Calu3 (cell line): ENCODE measurements around the gene SLC16A3. TPM values are rescaled to one million over a fixed set of nuclear protein-coding genes. Genes with fewer than 3 reads are reported as not detected.

Experiments
- BruUV-seq: library from RNA; stranded (reverse); fragments of 400-500 nt; replicated peaks from 2 replicates; lab custom pipeline; 2021; lab: Mats Ljungman, UMichigan
- CTCF ChIA-PET: fragments of 300-600 bp; sonication (Branson Sonifier 250); formaldehyde crosslinking; loops from one replicate; lab custom pipeline; 2022; ENCODE audit warnings: antibody characterized with exemption; lab: Charles Lee
- DNase-seq: peaks from one replicate; pipeline ENCODE4 v3.0.0; 2022
- H3K27ac Mint-ChIP-seq: one replicate; pipeline ENCODE4 v1.8.0; 2022; ENCODE audit warnings: mixed read lengths; ENCODE audit not compliant: unreplicated experiment
- H3K27me3 Mint-ChIP-seq: one replicate; pipeline ENCODE4 v1.8.0; 2022; ENCODE audit warnings: mixed read lengths; ENCODE audit not compliant: unreplicated experiment
- H3K36me3 Mint-ChIP-seq: one replicate; pipeline ENCODE4 v1.8.0; 2022; ENCODE audit warnings: mild to moderate bottlenecking, moderate library complexity, mixed read lengths; ENCODE audit not compliant: insufficient read depth, unreplicated experiment
- H3K4me1 Mint-ChIP-seq: one replicate; pipeline ENCODE4 v1.8.0; 2022; ENCODE audit warnings: mild to moderate bottlenecking, low read depth, mixed read lengths; ENCODE audit not compliant: unreplicated experiment
- H3K4me3 Mint-ChIP-seq: one replicate; pipeline ENCODE4 v1.8.0; 2022; ENCODE audit warnings: mild to moderate bottlenecking, low read depth, moderate library complexity, mixed read lengths; ENCODE audit not compliant: unreplicated experiment
- H3K9me3 Mint-ChIP-seq: one replicate; pipeline ENCODE4 v1.8.0; 2022; ENCODE audit warnings: low read depth, mixed read lengths; ENCODE audit not compliant: unreplicated experiment
- CTCF ChIP-seq: fragments of 200-600 bp; IDR thresholded peaks from one replicate; pipeline ENCODE4 v1.8.0; 2022; ENCODE audit warnings: antibody characterized with exemption; ENCODE audit not compliant: unreplicated experiment
- intact Hi-C: fragments of 100-400 bp; cut with micrococcal nuclease; formaldehyde crosslinking; loops from one replicate; pipeline ENCODE4 v1.10.0; 2022; ENCODE audit not compliant: unreplicated experiment
- total RNA-seq: library from RNA; stranded (reverse); gene quantifications from 2 replicates; pipeline ENCODE4 v1.2.3, GENCODE V29; 2022

SLC16A3 gene
- total RNA-seq, 1 experiment from 2014 or later: 47.2 TPM

- Mint-ChIP-seq H3K27me3 (no peaks in the 10 kb centered on the region), H3K4me3 (no peak overlapping the region), H3K9me3 (no peaks in the 10 kb centered on the region), H3K27ac (peak overlapping the region; percentile 72), H3K4me1 (peaks cover 46% of the 10 kb centered on the region), H3K36me3 (peaks cover 49% of the 10 kb centered on the region)
- CTCF ChIA-PET: interaction anchor here (1.0 kb wide), 1 partner anchor 12 kb away, joined by 4 read pairs; no protein-coding TSS in a partner anchor
- no TSS peak for BruUV-seq
- DNase-seq: peak; percentile 83
- no peak for TF ChIP-seq CTCF
- intact Hi-C loops: no loop called here
Measured at GRCh38 chr17:82217530-82218204, 11.2 kb upstream of the SLC16A3 start.

GRCh38 chr17:82218349-82219075 is 10.3 kb upstream of the SLC16A3 start:
- no TSS peak for BruUV-seq
- H3K4me1 Mint-ChIP-seq: peaks cover 46% of the 10 kb centered on the region
- intact Hi-C loops: no loop called here
- H3K36me3 Mint-ChIP-seq: peaks cover 46% of the 10 kb centered on the region
- CTCF ChIA-PET: interaction anchor here (1.0 kb wide), 1 partner anchor 13 kb away, joined by 4 read pairs; no protein-coding TSS in a partner anchor
- no peak overlapping the region for H3K27ac Mint-ChIP-seq
- TF ChIP-seq CTCF: no peak
- no peak for DNase-seq
- H3K4me3 Mint-ChIP-seq: no peak overlapping the region
- no peaks in the 10 kb centered on the region for H3K9me3 Mint-ChIP-seq
- no peaks in the 10 kb centered on the region for H3K27me3 Mint-ChIP-seq

- TF ChIP-seq CTCF: no peak
- intact Hi-C loops: no loop called here
- Mint-ChIP-seq H3K4me3 (no peak overlapping the region), H3K36me3 (peaks cover 40% of the 10 kb centered on the region), H3K9me3 (no peaks in the 10 kb centered on the region), H3K27ac (no peak overlapping the region), H3K27me3 (no peaks in the 10 kb centered on the region), H3K4me1 (peaks cover 44% of the 10 kb centered on the region)
- CTCF ChIA-PET: no interaction called here
- no peak for DNase-seq
- no TSS peak for BruUV-seq
Measured at GRCh38 chr17:82219083-82219482, 9.8 kb upstream of the SLC16A3 start.

GRCh38 chr17:82219753-82220709 is 8.8 kb upstream of the SLC16A3 start:
- peaks cover 34% of the 10 kb centered on the region for H3K4me1 Mint-ChIP-seq
- TF ChIP-seq CTCF: no peak
- intact Hi-C loops: no loop called here
- no peaks in the 10 kb centered on the region for H3K27me3 Mint-ChIP-seq
- DNase-seq: no peak
- BruUV-seq: no TSS peak
- H3K27ac Mint-ChIP-seq: no peak overlapping the region
- H3K9me3 Mint-ChIP-seq: no peaks in the 10 kb centered on the region
- H3K36me3 Mint-ChIP-seq: peaks cover 31% of the 10 kb centered on the region
- H3K4me3 Mint-ChIP-seq: no peak overlapping the region
- CTCF ChIA-PET: interaction anchor here (1.1 kb wide), 1 partner anchor 14 kb away, joined by 3 read pairs; no protein-coding TSS in a partner anchor
